RWPE1 (cell line): ENCODE measurements around the gene FGF14.

Experiments used
- CTCF ChIA-PET: fragments of 350-600 bp; sonication (Branson Sonifier 250); formaldehyde crosslinking; extraction: SDS; loops from one replicate; lab custom pipeline; 2021; lab: Yijun Ruan, JAX
- POLR2A ChIA-PET: fragments of 400-600 bp; formaldehyde crosslinking; extraction: SDS; loops from one replicate; lab custom pipeline; 2020; ENCODE audit warnings: antibody characterized with exemption; ENCODE audit not compliant: low non-redundant PET; lab: Yijun Ruan, JAX
- DNase-seq: peaks from one replicate; pipeline ENCODE4 v3.0.0; 2012; ENCODE audit warnings: low spot score
- H3K27ac ChIP-seq: fragments of 450-650 bp; 2 replicates; pipeline ENCODE4 v1.5.1; 2017
- CTCF ChIP-seq: fragments of 450-650 bp; conservative IDR thresholded peaks from 2 replicates; pipeline ENCODE4 v1.5.1; 2017; ENCODE audit warnings: low read depth, mild to moderate bottlenecking

The FGF14 gene

GRCh38 chr13:102401766-102402165 is at the start of gene FGF14:
FGF14 (minus strand) TSS chr13:102402048.
- DNase-seq: no peak
- TF ChIP-seq CTCF: no peak
- H3K27ac ChIP-seq: no peak within 1 kb of the TSS
- ChIA-PET POLR2A (no interaction called here), CTCF (no interaction called here)

- no peak for TF ChIP-seq CTCF
- DNase-seq: no peak
- ChIA-PET POLR2A (no interaction called here), CTCF (interaction anchor here (0.5 kb wide), 1 partner anchor 18 kb away, joined by 3 read pairs; no protein-coding TSS in a partner anchor)
- H3K27ac ChIP-seq: no peak overlapping the region
Measured at GRCh38 chr13:102443249-102443648, 41.4 kb upstream of the FGF14 start.

GRCh38 chr13:102441085-102441484 is 39.2 kb upstream of the FGF14 start:
- ChIA-PET CTCF (no interaction called here), POLR2A (no interaction called here)
- no peak for TF ChIP-seq CTCF
- no peak overlapping the region for H3K27ac ChIP-seq
- DNase-seq: no peak

GRCh38 chr13:102440259-102440936 is 38.5 kb upstream of the FGF14 start:
- ChIA-PET POLR2A (no interaction called here), CTCF (interaction anchor here (0.6 kb wide), 1 partner anchor 17 kb away, joined by 4 read pairs; no protein-coding TSS in a partner anchor)
- peak; percentile 29 for DNase-seq
- H3K27ac ChIP-seq: no peak overlapping the region
- TF ChIP-seq CTCF: no peak

GRCh38 chr13:102422690-102423089 is 20.8 kb upstream of the FGF14 start:
- CTCF ChIA-PET: no interaction called here
- POLR2A ChIA-PET: no interaction called here
- DNase-seq: no peak
- no peak overlapping the region for H3K27ac ChIP-seq
- TF ChIP-seq CTCF: no peak

GRCh38 chr13:102405499-102406100 is 3.8 kb upstream of the FGF14 start:
- TF ChIP-seq CTCF: no peak
- ChIA-PET CTCF (no interaction called here), POLR2A (no interaction called here)
- H3K27ac ChIP-seq: no peak overlapping the region
- DNase-seq: no peak
